Astrocyte (in vitro differentiated cells and primary cell): Measurements from ENCODE around the gene ERG28. TPM values are rescaled to one million over a fixed set of nuclear protein-coding genes. Genes with fewer than 3 reads are reported as not detected.

Source experiments
- DNase-seq: peaks from one replicate; pipeline ENCODE4 v3.0.0-alpha.2; 2010; ENCODE audit warnings: low read depth
- FAIRE-seq: peaks from 2 replicates; lab custom pipeline; 2011; peaks lifted over from hg19 to GRCh38; lab: Jason Lieb, UNC
- H2AFZ ChIP-seq: 2 replicates; pipeline ENCODE4 v1.6.0; 2012; ENCODE audit warnings: low read depth, low read length, inconsistent platforms
- H3K27ac ChIP-seq: 2 replicates; pipeline ENCODE4 v1.5.1; 2011; ENCODE audit warnings: low read depth, low read length, inconsistent platforms
- H3K27me3 ChIP-seq: 2 replicates; pipeline ENCODE4 v1.6.0; 2011; ENCODE audit warnings: low read length, inconsistent platforms; ENCODE audit not compliant: insufficient read depth
- H3K36me3 ChIP-seq: 2 replicates; pipeline ENCODE4 v1.5.1; 2011; ENCODE audit warnings: low read length, inconsistent platforms; ENCODE audit not compliant: insufficient read depth
- H3K4me1 ChIP-seq: 2 replicates; pipeline ENCODE4 v1.5.1; 2011; ENCODE audit warnings: low read length, inconsistent platforms; ENCODE audit not compliant: insufficient read depth
- H3K4me2 ChIP-seq: 2 replicates; pipeline ENCODE4 v1.6.0; 2012; ENCODE audit warnings: low read length, inconsistent platforms
- H3K4me3 ChIP-seq: 2 replicates; pipeline ENCODE4 v1.5.1; 2011; ENCODE audit warnings: low read depth, mild to moderate bottlenecking, low read length, inconsistent platforms; ENCODE audit not compliant: insufficient read depth
- H3K79me2 ChIP-seq: 2 replicates; pipeline ENCODE4 v1.6.0; 2012; ENCODE audit warnings: mild to moderate bottlenecking, low read length, inconsistent platforms; ENCODE audit not compliant: insufficient read depth
- H3K9ac ChIP-seq: 2 replicates; pipeline ENCODE4 v1.6.0; 2012; ENCODE audit warnings: mild to moderate bottlenecking, low read length, inconsistent platforms
- H3K9me3 ChIP-seq: 2 replicates; pipeline ENCODE4 v1.5.1; 2012; ENCODE audit warnings: low read depth, mild to moderate bottlenecking, low read length, inconsistent platforms; ENCODE audit not compliant: insufficient read depth
- H4K20me1 ChIP-seq: 2 replicates; pipeline ENCODE4 v1.6.0; 2012; ENCODE audit warnings: low read length, inconsistent platforms; ENCODE audit not compliant: insufficient read depth
- H3K27ac Mint-ChIP-seq: one replicate; pipeline ENCODE4 v1.8.0; 2021; ENCODE audit warnings: mild to moderate bottlenecking, mixed read lengths; ENCODE audit not compliant: unreplicated experiment
- H3K27me3 Mint-ChIP-seq: one replicate; pipeline ENCODE4 v1.8.0; 2021; ENCODE audit warnings: low read depth, mixed read lengths; ENCODE audit not compliant: unreplicated experiment
- H3K36me3 Mint-ChIP-seq: one replicate; pipeline ENCODE4 v1.8.0; 2021; ENCODE audit warnings: low read depth, mixed read lengths; ENCODE audit not compliant: unreplicated experiment
- H3K4me1 Mint-ChIP-seq: one replicate; pipeline ENCODE4 v1.8.0; 2021; ENCODE audit warnings: low read depth, mixed read lengths; ENCODE audit not compliant: unreplicated experiment
- H3K4me3 Mint-ChIP-seq: one replicate; pipeline ENCODE4 v1.8.0; 2021; ENCODE audit warnings: mild to moderate bottlenecking, moderate library complexity, mixed read lengths; ENCODE audit not compliant: unreplicated experiment
- H3K9me3 Mint-ChIP-seq: one replicate; pipeline ENCODE4 v1.8.0; 2021; ENCODE audit warnings: mild to moderate bottlenecking, mixed read lengths; ENCODE audit not compliant: unreplicated experiment
- CTCF ChIP-seq: IDR thresholded peaks from 2 replicates; pipeline ENCODE4 v1.5.1; 2011; ENCODE audit warnings: low read depth, mild to moderate bottlenecking, inconsistent platforms, low read length, moderate library complexity; ENCODE audit not compliant: insufficient read depth
- EZH2 ChIP-seq: IDR thresholded peaks from 2 replicates; pipeline ENCODE4 v1.6.1; 2012; ENCODE audit warnings: mild to moderate bottlenecking, low read length, inconsistent platforms; ENCODE audit not compliant: insufficient read depth
- total RNA-seq: library from RNA; stranded (reverse); gene quantifications from 2 replicates; pipeline ENCODE4 v1.2.1, GENCODE V29; 2021

Gene ERG28
- total RNA-seq, 1 donor from 2014 or later, result 23.1 TPM

GRCh38 chr14:75646762-75647161 is 13.9 kb downstream of the ERG28 start:
- Histone ChIP-seq H3K9ac (peak overlapping the region; percentile 55), H2AFZ (no peak overlapping the region), H3K36me3 (peaks cover 24% of the 10 kb centered on the region), H3K79me2 (no peaks in the 10 kb centered on the region), H3K27me3 (no peaks in the 10 kb centered on the region), H3K9me3 (no peaks in the 10 kb centered on the region), H3K4me1 (peaks cover 37% of the 10 kb centered on the region), H4K20me1 (no peaks in the 10 kb centered on the region), H3K27ac (peak overlapping the region; percentile 71), H3K4me2 (peak overlapping the region; percentile 81), H3K4me3 (no peak overlapping the region)
- TF ChIP-seq EZH2 (no peak), CTCF (no peak)
- FAIRE-seq (no peak), DNase-seq (no peak)
- H3K9me3 Mint-ChIP-seq, result no peaks in the 10 kb centered on the region
- H3K4me3 Mint-ChIP-seq, result no peak overlapping the region
- H3K27me3 Mint-ChIP-seq, result no peaks in the 10 kb centered on the region
- H3K27ac Mint-ChIP-seq, result peak overlapping the region; percentile 83
- H3K36me3 Mint-ChIP-seq, result peaks cover 10% of the 10 kb centered on the region
- H3K4me1 Mint-ChIP-seq, result peaks cover 42% of the 10 kb centered on the region

GRCh38 chr14:75645056-75645455 is 15.6 kb downstream of the ERG28 start:
- no peaks in the 10 kb centered on the region for H3K9me3 Mint-ChIP-seq
- H3K36me3 ChIP-seq, result peaks cover 8% of the 10 kb centered on the region
- no peak overlapping the region for H3K4me3 Mint-ChIP-seq
- H3K4me3 ChIP-seq, result no peak overlapping the region
- DNase-seq (no peak), FAIRE-seq (no peak)
- H3K9me3 ChIP-seq, result no peaks in the 10 kb centered on the region
- no peaks in the 10 kb centered on the region for H4K20me1 ChIP-seq
- H2AFZ ChIP-seq, result no peak overlapping the region
- H3K9ac ChIP-seq, result no peak overlapping the region
- no peak overlapping the region for H3K27ac ChIP-seq
- no peaks in the 10 kb centered on the region for H3K79me2 ChIP-seq
- no peaks in the 10 kb centered on the region for H3K27me3 Mint-ChIP-seq
- H3K4me1 ChIP-seq, result peaks cover 37% of the 10 kb centered on the region
- H3K36me3 Mint-ChIP-seq, result peaks cover 8% of the 10 kb centered on the region
- H3K27ac Mint-ChIP-seq, result no peak overlapping the region
- H3K4me1 Mint-ChIP-seq, result peaks cover 42% of the 10 kb centered on the region
- no peaks in the 10 kb centered on the region for H3K27me3 ChIP-seq
- TF ChIP-seq CTCF (no peak), EZH2 (no peak)
- no peak overlapping the region for H3K4me2 ChIP-seq

GRCh38 chr14:75643985-75644384 is 16.7 kb downstream of the ERG28 start:
- H3K9me3 Mint-ChIP-seq, result no peaks in the 10 kb centered on the region
- no peak for DNase-seq
- Histone ChIP-seq H3K4me1 (peaks cover 33% of the 10 kb centered on the region), H3K27ac (no peak overlapping the region), H4K20me1 (no peaks in the 10 kb centered on the region), H3K9ac (no peak overlapping the region), H3K36me3 (no peaks in the 10 kb centered on the region), H3K9me3 (no peaks in the 10 kb centered on the region), H3K4me2 (no peak overlapping the region), H3K79me2 (no peaks in the 10 kb centered on the region), H2AFZ (no peak overlapping the region), H3K27me3 (no peaks in the 10 kb centered on the region), H3K4me3 (no peak overlapping the region)
- H3K36me3 Mint-ChIP-seq, result peaks cover 9% of the 10 kb centered on the region
- no peak overlapping the region for H3K4me3 Mint-ChIP-seq
- H3K27me3 Mint-ChIP-seq, result no peaks in the 10 kb centered on the region
- H3K4me1 Mint-ChIP-seq, result peaks cover 38% of the 10 kb centered on the region
- TF ChIP-seq EZH2 (no peak), CTCF (no peak)
- FAIRE-seq, result no peak
- H3K27ac Mint-ChIP-seq, result no peak overlapping the region
